HG02798 (cell line): ENCODE results near the gene KLF5.
"Not testable (repeated sequence)": the region's sequence is repeated elsewhere in the genome, so short reads cannot be mapped to it uniquely, and the experiment has no call there.

Experiments used
- ATAC-seq: cut with Tn5 transposase; IDR thresholded peaks from one replicate; pipeline ENCODE4 v1.9.1; 2021; ENCODE audit warnings: mild to moderate bottlenecking; ENCODE audit not compliant: unreplicated experiment, poor library complexity

The KLF5 gene

DNA sequence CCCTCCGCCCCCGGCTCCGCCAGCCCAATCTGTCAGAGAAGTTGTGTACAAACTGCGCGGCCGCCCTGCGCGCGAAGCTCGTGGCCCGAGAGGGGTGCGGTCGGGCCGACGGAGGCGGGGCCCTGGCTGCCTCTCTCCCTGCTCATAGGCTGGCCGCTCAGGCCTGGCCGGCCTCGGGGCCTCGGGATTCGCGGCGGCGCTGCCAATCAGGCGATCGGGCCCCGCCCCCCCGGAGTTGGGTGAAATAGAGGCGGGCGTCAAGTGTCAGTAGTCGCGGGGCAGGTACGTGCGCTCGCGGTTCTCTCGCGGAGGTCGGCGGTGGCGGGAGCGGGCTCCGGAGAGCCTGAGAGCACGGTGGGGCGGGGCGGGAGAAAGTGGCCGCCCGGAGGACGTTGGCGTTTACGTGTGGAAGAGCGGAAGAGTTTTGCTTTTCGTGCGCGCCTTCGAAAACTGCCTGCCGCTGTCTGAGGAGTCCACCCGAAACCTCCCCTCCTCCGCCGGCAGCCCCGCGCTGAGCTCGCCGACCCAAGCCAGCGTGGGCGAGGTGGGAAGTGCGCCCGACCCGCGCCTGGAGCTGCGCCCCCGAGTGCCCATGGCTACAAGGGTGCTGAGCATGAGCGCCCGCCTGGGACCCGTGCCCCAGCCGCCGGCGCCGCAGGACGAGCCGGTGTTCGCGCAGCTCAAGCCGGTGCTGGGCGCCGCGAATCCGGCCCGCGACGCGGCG, at the start of gene KLF5:
KLF5 (plus strand) TSS at position 270 of the 724 bp plus-strand sequence; CDS start at position 593, 323 bp downstream.
- peak; percentile 99 for ATAC-seq

DNA sequence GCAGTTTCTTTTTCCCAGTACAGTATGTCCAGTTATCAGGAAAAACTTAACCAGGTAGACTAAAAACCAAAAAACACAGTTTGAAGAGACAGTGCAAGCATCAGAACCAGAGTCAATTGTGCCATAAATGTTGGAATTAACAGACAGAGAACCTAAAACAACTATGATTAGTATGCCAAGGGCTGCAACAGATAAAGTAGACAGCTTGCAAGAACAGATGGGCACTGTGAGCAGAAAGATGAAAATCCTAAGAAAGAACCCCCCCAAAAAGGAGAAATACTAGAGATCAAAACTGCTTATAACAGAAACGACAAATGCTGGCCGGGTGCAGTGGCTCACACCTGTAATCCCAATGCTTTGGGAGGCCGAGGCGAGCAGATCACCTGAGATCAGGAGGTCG, 47.1 kb upstream of the KLF5 start:
- ATAC-seq: no peak

DNA sequence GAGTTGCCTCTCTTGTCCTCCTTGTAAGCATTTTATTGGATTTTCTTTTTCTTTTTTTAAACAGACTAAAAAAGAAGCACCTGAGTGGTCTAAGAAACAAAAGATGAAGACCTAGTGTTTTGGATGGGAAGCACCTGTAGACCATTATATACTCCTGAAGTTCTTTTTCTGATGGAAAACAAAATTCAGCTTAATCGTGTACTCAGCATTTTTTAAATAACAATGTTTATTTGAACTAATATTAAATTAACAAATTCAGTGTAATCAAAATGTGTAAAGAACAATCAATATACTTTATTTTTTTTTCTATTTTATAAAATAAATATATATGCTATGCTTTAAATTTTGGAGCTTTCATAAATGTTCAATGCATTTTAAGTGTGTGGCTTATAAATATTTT, 43.0 kb upstream of the KLF5 start:
- no peak for ATAC-seq

DNA sequence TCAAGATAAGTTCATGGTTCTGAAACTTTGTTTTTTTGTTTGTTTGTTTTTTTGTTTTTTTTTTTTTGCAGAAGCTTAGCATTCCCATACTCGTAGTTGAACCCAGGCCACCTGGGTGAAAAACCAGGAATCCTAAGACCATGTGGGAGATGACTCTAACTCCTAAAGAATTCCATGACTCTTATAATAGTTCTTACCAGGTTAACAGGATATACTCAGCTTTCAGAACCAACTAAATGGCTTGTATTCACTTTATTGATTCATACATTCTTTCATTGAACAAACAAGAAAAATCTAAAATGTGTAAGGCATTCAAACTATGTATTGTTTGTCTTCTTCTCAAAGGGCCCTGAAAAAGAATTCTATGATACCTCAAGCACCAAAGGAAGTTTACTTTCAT, 40.5 kb upstream of the KLF5 start:
- ATAC-seq: no peak

DNA sequence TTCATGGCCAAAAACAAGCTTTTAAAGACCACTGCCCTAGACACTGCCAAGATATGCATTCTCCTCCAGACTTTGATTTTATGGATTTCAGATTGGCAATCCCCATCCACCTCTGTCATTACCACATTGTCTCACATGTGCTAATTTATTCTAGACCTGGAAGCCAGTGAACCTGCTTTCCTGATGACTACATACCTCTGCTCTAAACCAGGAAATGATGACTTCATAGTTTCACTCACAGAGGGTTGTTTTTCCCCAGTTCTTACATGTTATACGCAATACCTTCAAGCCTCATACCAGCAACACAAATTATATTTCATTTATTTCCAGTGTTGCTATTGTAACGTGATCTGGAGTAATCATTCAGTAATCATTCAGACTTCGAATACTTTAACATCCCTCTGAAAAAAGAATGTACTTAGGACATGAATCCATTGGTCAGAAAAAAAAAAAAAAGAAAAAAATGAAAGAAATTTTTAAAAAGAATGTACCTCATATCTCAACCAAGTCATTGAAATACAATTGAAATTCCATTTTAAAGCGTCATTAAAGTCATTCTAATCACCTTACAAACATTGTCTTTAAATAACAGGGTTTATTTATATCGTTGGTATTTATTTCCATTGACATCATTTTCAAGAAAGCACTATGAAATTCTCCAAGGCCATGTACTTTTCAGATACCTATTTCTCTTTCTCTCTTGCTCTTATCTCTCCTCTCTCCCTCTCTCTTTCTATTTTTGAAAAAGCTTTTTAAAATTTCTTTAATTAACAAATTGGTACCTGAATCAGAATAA, 33.4 kb upstream of the KLF5 start:
- no peak for ATAC-seq

DNA sequence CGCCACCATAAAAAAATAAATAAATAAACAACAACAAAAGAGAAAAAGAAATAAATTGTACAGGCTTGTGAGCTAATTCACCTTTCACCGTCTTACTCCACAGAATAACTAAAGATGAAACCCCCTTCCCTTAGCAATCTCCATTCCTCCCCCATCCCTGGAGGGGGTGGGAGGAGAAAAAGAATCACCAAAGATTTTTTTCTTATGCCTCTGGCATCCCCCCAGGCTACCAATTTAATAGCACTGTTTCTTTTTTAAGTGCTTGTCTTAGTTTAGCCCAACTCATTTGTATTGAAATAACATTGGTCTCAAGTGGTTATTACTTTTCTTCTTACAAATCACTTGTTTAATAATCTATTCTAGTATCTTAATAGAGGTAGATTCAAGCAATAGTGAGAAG, 23.9 kb upstream of the KLF5 start:
- ATAC-seq: no peak

DNA sequence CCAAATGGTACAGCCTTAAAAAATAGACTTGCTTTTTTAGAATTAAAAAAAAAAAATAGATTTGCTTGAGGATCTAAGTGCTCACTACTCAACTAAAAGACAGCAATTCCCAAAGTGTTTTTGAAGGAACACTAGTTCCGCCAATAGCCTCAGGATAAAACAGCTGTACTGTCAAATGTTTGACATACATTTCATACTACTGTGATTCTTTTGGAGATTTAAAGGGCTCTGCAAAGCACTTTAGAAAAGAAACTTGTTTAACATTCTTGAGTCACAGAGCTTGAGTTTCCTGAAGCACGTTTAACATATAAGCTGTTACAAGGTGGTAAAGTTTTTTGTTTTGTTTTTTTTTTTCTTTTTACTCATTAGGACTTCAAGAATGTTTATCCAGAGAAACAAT, 23.1 kb upstream of the KLF5 start:
- ATAC-seq: no peak

DNA sequence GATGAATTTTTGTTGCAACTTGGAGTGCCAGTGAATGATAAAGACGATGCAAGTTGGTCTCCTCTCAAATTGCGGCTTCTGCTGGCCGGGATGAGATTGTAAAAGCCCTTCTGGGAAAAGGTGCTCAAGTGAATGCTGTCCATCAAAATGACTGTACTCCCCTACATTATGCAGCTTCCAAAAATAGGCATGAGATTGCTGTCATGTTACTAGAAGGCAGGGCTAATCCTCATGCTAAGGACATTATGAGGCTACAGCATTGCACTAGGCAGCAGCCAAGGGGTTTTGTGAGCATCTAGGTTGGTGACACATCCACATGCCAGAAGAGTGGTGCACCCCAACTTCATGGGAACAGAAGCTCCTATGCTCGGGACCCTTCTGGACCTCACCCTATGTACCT, 22.2 kb upstream of the KLF5 start:
- no peak for ATAC-seq

DNA sequence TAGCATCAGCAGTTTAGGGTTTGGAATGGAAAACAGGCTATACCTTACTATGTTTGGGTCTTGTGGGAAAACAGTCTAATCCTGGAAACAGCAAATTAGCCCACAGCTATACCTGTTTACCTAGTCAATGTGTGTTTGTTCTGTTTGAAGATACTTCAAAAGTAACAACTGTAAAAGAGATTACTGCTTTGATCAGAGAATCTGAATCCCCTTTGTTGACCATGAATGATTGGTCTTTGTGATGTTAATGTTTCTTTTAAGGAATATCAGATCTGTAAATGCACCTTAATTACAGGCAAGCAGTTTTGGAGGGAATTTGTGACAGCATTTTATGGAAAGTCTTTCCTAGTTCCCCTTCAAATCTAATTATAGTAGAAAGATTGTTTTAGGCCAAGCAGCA, 20.7 kb upstream of the KLF5 start:
- no peak for ATAC-seq

DNA sequence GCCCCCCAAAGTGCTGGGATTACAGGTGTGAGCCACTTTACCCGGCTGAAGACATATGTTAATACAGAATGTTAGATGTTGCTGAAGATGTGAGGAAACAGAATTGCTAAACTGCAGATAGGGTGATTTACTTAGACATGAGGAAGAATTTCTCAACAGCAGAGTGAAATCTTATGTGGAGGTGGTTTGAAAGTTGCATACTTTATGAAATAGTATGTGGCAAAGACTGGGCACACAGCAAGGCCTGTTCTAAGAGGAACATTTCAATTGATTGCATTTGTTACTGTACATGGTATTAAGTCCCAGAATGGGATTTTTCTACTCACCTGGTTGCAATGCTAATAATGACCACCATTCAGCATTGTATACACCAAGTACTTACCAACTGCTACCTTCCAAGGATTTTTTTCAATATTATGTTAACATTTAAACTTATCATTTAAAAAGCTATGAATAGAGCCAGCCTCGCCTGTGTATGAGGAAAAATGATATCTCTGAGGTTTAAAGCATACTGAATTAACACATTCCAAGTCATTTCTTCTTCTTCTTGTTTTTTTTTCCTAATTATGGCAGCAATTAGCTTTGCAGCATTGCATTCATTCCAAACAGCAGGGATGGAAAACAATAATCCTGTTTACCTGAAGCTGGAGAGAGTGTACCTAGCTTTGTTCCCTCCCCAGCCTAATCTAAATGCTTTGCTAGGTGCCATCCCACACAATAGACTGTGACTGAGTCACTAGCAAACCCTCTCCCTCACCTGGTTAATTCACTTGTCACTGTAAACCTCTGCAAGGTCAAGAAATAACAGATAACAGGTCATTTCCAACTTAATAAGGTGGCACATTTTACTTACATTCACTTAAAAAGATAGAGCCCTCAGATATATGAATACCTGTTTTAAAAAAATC, 19.4 kb upstream of the KLF5 start:
- no peak for ATAC-seq

DNA sequence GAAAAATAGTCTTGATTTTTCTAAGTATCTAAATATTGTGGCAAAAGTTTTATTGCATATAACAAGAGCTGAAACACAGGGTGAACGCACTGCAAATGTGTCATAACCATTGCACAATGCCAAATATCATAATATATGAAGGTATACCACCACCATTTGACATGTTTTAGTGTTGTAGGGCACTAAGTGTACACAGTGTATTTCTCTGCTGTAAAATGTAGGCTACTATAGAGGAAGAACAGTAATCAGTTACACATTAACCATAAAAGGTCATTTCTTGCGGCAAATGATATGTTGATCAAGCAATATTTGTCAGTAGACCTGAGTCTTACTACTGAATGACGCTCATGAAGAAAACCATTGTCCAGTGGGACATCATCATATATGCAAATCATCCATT, 18.3 kb upstream of the KLF5 start:
- ATAC-seq: no peak

DNA sequence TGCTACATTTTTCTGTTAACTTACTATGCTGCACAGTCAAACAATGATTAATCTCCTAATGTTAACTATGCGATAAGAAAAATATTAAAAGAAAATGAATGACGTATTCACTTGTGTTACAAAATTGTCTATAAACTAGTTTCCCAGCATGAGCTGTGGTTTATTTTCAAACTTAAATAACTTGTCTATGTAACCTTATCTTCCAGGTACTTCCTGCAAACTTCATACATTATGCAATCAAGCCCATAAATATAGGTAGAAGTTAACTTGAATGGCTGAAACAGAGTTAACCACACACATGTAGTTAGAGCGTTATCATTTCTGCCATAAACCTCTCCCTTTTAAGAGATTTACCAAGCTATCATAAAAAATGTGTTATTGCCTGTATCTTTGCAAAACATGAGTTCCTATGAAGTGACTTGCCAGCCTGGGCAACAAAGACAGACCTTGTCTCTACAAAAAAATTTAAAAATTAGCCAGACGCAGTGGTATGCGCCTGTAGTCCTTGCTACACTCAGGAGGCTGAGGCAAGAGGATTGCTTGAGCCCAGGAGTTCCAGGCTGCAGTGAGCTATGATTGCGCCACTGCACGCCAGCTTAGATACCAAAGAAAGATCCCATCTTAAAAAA, 17.7 kb upstream of the KLF5 start:
- no peak for ATAC-seq

DNA sequence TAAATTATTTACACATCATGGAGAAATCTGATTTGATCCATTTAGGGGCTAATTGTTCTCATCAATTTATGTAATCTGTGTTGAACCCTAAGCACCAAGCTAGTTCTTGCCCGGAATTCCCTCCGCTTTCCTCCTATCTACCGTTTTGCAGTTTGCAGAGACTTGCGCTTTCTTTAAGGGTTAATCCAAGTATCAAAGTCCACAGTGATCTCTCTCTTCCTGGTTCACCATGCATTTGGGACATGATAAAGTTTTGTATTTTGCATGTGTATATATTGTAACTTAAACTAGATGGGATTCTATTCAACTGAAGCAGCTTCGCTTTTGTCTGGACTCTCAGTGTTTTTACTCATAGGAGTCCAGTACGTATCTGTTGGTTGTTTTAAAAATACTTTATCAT, 13.8 kb upstream of the KLF5 start:
- ATAC-seq: no peak

DNA sequence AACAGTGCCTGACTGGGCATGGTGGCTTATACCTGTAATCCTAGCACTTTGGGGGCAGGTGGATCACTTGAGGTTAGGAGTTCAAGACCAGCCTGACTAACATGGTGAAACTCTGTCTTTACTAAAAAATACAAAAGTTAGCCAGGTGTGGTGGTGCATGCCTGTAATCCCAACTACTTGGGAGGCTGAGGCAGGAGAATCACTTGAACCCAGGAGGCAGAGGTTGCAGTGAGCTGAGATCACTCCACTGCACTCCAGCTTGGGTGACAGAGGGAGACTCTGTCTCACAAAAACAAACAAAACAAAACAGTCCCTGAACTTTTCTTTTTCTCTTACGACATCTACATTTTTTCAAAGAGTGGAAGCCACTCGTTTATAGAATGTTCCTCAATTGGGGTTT, 10.2 kb upstream of the KLF5 start:
- ATAC-seq: not testable (repeated sequence)

DNA sequence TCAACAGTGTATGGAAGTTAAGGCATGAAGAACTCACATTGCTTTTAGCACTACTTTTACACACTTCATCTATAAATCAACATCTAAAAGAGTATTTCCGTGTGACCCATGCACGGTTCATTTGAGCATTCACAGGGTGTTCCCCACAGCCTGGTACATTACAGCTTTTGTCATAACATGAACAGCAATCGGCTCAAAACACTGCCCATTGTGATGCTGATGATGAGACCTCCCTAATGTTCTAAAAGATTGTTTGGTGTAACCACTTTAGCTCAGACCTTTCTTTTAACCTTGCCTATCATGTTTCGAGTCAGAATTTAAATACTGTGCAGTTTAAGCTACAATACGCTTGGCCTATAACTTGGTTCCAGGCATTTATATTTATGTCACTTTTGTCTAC, 4.1 kb upstream of the KLF5 start:
- no peak for ATAC-seq

DNA sequence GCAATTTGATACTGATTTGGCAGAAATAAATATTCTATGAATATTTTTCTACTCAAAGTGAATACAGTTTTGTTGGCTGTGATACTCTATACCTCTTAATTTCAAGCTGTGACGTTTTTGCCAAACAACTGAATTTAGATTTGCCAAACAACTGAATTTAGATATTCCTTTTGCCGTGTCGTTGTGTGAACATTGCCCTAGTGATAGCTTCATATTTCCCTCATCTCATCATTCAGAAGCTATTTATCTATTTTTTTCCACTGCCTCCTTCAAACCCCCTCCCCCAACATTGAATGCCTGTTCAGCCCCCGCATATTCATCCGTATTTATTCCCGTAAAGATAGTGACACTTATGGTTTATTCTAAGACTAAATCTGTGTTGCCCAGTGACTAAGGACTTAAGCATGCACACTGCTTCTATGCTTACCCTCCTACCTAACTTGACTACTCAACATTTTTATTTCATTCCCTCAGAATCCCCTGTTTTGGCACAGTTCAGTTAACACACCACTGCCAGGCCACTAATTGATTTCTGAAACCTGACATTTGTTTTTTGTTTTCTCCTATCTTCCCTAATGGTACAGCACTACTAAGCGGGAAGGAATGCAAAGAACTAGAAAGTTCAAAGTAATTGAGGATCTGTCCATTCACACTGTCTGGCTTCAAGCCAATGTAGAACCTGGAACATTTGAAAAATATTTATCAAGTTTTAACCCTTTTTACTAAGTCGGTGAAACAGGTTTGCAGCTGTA, 2.8 kb upstream of the KLF5 start:
- ATAC-seq: no peak

DNA sequence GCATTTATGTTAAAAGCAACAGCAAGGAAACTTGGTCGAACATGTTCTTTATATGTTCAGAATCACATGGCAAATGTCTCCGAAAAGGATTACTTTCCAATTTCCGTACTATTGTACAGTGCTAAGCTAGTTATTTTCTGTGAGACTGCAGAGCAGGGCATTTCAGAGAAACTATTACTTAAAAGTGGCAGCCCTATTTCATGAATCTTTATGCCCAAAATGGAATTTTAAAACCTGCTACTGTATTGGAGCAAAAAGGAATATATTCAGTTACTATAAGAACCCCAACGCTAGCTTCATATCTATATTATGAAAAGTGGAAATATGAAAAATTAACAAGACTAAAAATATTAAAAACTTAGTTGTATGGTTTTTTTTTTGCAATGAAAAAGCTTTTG, 2.2 kb upstream of the KLF5 start:
- no peak for ATAC-seq

DNA sequence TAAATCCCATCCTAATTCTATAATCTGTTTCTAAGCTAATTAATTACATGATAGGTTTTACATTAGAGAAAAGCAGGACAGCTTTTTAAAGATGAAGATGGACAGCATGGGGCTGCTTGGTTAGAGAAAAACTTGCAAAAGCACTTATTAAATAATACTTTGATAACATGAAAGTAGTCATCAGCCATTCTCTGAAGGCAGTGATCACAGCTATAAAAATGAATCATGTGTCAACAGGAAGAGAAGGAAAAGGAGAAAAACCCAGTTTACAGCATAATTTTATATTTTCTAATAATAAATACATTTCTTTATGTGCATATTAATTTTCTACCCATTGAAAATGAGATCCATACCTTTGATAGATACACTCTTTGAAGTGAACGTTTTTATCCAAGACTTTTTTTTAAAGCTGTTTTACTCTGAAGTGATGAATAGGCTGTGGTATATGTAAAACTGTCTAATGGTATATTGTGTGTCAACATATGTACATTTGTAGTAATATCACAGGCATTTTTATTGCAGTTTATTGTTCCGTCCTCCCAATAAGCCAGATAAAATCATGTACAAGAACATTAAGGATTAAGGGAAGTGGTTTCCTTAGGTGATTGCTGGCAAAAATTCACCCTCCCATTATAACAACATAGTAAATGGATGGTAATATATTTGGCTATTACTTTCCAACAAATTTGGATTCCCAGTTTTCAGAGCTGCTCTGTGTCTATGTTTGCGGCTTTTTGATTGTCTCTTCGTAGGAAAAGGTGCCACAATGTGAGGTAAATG, 1.3 kb upstream of the KLF5 start:
- ATAC-seq: no peak

DNA sequence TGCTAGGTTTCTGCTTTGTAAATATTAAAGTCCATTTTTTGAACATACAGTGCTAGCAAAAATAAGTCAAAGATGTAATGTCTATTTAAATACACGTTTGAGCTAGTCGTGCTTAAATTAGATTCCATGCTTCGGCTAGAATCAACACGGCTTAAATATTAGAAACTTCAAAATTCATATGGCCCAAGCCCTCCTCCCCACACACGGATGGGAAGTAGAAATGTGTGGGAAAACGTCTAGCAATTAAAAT, 816 bp upstream of the KLF5 start:
- no peak for ATAC-seq

DNA sequence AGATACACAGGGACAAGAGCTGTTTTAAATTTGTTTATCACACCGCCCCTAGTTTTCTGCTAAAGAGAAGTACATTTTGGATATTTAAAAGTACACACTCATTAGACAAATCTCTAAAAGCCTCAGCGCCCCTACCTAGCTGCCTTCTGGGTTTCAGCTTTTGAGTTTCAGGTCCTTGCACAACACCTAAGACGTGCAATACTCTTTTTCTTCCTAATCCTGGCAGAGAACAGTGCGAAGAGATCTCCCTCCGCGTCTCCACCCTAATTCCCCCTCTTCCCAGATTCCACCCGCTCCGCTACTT, 421 bp upstream of the KLF5 start:
- peak; percentile 17 for ATAC-seq
